Stimulated activated CD8-positive, alpha-beta memory T cell treated with anti-CD3 and anti-CD28 coated beads, Interleukin-15, amount 100 ng/mL, for 1 hour (primary cell): ENCODE measurements around the gene PRDM7.
"Not testable (repeated sequence)": the region's sequence is repeated elsewhere in the genome, so short reads cannot be mapped to it uniquely, and the experiment has no call there.

Experiments
- DNase-seq: peaks from one replicate; pipeline ENCODE4 v3.0.0-alpha.2; 2020; ENCODE audit warnings: low read depth

Gene PRDM7

DNA sequence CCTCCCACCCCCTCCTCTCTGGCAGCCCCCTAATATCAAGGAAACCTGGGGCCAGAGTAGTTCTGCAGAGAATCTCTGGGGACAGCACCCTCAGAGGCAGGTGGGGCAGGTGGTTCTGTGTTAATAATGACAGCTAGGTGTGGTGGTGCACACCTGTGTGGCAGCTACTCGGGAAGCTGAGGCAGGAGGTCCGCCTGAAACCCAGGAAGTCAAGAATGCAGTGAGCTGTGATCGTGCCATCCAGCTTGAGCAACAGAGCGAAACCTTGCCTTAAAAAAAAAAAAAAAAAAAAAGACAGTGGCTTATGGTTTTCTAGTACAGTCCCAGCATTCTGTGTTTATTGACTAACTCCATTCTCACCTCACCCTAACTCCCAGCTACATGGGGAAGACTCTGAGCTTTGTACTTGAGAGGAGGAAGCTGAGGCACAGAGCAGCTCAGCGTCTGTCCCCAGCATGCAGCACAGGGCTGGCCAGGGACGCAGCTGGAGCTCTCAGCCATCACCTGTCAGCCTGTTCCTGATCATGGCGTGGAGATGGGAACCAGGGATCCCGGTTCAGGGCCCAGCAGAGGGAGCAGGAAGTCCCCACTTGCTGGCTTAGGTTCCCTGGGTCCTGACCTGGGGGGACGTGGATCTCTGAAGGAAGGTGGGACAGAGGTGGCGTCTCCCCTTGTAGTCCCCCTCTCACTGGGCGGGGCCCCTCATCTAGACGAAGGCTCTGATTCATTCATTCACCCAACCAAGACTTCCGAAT lies 64.0 kb downstream of the PRDM7 start:
- no peak for DNase-seq

GRCh38 chr16:90011908-90012501 lies 65.1 kb downstream of the PRDM7 start:
- DNase-seq = no peak

DNA sequence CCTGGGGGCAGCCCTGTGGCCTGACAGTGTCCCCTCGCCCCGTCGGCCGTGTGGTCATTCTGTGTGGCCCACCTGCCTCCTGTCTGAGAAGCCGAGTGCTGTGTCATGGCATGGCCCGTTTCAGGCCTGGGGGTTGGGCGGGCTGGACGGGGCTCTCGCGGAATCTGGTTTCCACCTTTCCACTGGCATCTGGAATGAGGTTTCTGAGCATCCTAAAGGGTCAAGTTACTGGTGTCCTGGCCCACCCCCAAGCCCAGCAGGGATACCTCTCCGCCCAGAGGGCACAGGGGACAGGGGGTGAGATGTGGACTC lies 65.7 kb downstream of the PRDM7 start:
- no peak for DNase-seq

DNA sequence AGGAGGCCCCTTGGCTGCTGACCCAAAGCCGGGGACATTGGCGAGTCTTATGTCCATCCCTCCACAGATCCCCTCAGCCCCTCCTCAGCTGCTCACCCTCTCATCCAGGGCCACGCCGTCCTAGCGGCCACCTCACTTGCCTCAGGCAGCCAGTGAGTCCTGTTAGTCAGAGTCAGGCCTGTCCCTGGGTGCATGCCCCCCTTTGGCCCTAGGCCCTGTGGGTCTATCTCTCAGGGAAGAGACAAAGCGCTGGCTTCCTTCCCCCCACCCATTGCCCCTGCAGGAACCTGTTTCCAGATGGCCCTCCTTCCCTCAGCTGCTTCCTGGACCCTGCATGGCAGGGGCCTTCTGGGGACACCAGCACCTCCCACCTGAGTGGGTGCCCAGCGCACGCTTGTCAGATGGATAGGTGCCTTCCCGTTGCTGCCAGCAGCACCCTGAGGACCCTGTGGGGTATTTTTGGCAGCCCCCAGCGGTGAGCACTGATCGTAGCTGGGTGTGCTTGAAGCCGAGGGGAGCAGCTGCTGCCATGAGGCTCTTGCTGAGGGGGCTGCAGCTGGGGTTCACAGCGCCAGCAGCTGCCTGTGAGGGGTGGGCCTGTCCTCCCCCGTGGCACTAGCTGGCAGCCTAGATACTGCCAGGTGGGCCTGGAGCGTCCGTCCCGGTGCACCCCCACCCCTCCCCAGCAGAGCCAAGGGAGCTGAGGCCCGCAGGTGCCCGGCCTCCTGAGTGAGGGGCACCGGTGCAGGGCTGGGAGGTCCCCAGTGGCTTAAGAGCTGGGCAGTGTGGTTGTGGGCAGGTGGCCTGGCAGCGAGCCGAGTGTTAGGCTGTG lies 66.2 kb downstream of the PRDM7 start:
- no peak for DNase-seq

DNA sequence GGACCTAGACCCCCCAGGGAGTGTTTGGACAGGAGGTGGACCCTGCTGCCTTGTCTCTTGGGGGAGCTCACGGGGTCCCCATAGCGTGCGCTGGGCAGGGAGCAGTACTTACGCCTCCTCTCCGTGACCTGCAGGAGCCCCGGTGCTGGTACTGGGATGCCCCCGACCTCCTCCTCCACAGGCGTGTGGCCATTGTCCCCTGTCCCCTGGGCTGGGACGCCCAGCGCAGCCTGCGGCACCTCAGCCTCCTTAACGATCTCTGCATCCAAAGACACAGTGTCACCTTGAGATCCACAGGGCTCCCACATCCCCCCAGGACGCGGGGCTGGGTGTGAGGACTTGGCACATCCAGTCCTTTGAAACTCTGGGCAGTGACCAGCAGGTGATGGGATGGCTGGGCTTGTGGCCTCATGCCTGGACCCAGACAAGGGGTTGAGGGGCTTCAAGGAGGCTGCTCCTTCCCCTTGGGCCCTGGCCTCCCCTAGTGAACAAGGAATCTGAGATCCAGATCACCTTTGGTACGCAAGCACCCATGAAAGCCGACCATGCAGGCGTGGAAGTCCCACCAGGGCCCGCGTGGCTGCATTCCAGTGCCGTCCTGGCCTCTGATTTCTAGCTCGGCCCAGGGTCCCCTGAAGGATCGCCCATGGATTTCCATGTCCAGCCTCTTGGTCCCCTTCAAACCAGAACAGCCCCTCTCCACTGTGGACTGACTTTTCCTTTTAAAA lies 67.8 kb downstream of the PRDM7 start:
- no peak for DNase-seq

DNA sequence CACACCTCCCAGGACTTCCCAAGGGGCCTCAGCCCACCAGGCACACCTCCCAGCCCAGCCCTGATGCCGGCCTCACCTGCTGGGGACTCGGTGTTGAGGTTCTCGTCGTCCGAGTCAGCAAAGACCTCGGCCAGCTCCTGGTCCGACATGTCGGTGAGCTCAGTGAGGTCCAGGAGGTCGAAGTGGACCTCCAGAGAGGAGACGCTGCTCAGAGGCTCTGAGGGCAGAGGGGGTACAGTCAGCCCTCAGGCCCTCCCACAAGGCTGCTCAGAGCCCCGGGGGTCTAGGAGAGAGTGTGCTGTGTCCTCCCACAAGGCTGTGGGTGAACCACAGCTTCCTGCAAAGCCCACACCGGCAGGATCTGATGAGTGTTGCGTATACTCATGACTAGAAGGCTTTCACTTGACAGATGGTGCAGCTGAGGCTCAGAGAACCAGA lies 68.4 kb downstream of the PRDM7 start:
- no peak for DNase-seq

- DNase-seq = not testable (repeated sequence)
Observed at GRCh38 chr16:90007635-90008234, 69.4 kb downstream of the PRDM7 start.

- no peak for DNase-seq
Observed at GRCh38 chr16:90007015-90007414, 70.1 kb downstream of the PRDM7 start.
